Activated CD4-positive, CD25-positive, alpha-beta regulatory T cell treated with anti-CD3 and anti-CD28 coated beads, Interleukin-2, amount 50 U/mL, for 72 hours (primary cell): ENCODE results near the gene INO80C.
A peak's percentile ranks its signal among the peaks of the same experiment; 100 is the strongest.

Source experiments
- DNase-seq: peaks from one replicate; pipeline ENCODE4 v3.0.0; 2021

INO80C gene, protein sequence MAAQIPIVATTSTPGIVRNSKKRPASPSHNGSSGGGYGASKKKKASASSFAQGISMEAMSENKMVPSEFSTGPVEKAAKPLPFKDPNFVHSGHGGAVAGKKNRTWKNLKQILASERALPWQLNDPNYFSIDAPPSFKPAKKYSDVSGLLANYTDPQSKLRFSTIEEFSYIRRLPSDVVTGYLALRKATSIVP

DNA sequence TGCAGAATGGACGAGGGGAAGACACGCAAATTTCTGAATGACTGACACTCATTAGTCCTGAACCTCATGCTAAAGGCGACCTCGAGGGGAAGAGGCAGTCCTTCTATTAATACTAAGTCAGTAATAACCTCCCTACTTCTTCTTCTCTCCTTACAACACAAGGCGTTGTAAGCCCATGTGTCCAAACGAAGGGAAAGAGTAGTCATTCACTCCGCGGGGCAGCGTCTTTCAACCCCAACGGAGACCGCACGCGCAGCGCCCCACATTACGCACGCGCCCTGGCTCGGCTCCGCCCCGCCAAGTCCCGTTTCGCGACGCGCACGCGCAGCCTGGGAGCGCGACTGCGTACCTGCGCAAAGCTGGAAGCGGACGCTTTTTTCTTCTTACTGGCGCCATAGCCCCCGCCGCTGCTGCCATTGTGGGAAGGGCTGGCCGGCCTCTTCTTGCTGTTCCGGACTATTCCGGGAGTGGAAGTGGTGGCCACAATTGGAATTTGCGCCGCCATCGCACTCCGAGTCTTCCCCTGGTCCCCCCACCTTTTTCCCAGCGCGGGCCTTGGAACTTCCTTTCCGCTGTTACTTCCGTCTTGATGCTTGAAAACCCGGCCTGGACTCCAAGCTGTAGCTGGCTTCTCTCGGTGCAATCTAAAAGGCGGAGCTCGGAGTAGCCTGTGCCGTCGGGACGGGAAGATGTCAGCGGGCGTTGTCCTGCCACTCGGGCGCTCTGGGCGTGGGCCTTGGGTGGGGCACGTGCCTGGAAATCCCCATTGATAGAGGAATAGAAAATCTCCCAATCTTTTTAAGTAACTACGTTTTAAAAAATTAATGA, at the start of gene INO80C:
TSS of gene INO80C (minus strand) at position 591 of the 828 bp plus-strand sequence. CDS start at position 505, 86 bp downstream.
- DNase-seq, result peak; percentile 94

- no peak for DNase-seq
These were observed 49.3 kb upstream of the INO80C start for GRCh38 chr18:35547008-35547605.

GRCh38 chr18:35542356-35542755, 44.6 kb upstream of the INO80C start:
- DNase-seq, result no peak

DNA sequence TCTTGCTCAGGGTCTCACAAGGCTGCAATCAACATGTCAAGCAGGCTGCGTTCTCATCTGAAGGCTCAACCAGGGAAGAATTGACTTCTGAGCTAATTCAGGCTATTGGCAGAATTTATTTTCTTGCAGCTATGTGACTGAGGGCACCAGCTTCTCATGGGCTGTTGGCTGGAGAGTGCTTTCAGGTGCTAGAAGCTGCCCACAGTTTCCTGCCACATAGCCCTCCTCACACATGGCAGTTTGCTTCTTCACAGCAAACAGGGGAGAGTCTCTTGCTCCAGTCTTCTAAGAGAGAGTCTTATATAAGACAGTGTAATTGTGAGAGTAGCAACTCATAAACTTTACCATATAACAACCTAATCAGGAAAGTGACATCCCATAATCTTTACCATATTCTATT, 37.5 kb upstream of the INO80C start:
- no peak for DNase-seq

DNA sequence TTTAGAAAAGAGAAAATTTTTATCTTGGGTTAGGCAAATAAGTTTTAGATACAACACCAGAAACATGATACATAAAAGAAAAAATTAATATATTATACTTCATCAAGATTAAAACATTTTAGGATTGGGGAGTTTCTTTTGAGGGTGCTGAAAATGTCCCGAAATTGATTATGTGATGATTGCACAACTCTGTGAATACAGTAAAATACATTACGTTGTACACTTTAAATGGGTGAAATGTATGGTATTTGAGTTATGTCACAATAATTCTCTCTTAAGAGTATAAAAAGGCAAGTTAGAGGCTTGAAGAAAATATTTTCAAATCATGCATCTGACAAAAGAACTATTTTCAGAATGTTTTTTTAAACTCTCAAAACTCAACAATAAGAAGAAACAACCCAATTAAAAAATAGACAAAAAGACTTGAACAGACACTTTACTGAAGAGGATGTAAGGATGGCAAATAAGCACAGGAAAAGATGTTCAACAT, 36.2 kb upstream of the INO80C start:
- no peak for DNase-seq

- DNase-seq, result no peak
These were observed 31.1 kb upstream of the INO80C start for GRCh38 chr18:35528749-35529274.

GRCh38 chr18:35526495-35527059, 28.8 kb upstream of the INO80C start:
- DNase-seq, result no peak

GRCh38 chr18:35525795-35526494, 28.2 kb upstream of the INO80C start:
- DNase-seq, result no peak

DNA sequence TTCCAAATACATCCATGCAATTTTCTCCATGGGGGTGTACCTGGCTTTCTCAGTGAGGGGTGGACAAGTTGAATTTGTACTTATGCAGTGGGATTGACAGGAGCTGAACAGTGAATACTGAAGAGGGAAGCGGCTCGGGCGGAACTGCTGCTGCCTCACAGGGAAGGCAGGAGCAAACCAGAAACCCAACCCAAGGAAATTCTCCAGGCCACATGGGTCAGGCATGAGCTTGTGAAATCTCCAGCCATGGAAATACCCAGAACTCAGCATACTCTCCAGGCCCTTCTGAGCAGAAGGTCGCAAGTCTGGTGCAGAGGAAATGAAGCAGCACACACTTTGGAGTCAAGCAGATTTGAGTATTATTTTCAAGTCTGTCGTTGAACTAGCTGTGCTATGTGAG, 26.5 kb upstream of the INO80C start:
- no peak for DNase-seq

DNA sequence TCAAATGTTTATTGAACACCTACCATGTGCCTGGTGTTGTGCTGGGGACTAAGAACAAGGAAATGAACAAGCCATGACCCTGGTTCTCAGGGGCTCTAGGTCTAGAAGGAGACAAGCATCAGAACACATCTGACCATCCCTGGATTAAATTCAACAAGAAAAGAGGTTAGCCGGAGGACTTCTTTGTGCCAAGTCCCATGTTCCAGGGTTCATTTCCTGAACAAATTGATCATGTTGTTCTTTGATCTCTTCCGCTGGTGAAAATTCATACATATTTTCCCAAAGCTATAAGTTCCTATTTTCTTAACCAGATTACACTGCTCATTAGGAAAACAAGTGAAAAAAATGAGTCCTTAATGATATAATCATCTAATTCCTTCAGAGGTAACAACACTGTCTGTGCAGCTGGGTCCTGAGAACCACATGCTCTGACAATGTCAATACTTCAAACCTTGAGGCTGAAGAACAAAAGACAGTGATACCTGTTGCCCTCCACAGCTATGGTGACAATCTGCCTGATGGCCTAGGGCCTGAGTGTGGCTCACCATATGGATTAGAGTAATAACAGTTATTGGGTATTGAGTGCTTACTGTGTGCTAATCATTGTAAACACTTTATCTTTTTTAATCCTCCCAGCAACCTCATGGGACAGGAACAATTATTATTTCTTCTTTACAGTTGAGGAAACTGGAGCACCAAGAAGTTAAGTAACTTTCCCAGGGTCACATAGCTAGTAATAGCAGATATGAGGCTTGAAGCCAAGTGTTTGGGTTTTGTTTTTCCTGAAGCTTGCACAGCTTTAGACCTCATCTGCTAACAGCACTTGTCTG, 24.6 kb upstream of the INO80C start:
- no peak for DNase-seq

- DNase-seq, result no peak
These were observed 23.4 kb upstream of the INO80C start for GRCh38 chr18:35521133-35521532.

DNA sequence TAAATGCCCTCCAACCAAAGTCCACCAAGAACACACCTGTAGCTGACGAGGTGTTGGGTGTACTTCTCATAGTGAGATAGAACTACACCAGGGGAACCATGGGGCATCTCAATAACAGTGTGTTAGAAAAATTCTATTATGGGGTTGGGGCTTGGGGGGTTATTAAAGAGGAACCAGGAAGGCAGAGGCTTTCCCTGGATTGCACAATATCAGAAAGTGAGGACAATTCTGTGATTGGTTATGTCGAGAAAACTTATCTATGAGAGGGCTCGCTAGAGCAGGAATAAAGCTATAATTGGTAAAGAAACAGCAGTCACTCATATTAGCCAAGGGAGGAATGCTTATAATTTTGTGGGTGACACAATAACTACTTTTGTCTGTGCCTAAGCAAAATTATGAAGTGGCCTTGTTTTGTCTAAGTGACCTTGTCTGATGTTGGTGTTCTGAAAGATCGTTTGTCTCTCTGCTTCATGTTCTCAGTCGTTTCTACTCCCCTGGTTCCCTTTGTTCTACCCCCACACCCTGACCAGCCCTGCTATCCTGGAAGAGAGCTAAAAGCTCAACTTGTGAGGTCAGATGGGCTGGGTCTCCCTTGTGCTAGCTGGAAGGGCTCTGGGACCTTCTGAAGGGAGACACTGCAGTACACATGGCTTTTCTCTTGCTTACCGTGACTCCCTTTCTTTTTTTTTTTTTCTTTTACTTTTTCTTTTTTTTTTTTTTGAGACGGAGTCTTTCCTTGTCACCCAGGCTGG, 21.6 kb upstream of the INO80C start:
- DNase-seq, result no peak

DNA sequence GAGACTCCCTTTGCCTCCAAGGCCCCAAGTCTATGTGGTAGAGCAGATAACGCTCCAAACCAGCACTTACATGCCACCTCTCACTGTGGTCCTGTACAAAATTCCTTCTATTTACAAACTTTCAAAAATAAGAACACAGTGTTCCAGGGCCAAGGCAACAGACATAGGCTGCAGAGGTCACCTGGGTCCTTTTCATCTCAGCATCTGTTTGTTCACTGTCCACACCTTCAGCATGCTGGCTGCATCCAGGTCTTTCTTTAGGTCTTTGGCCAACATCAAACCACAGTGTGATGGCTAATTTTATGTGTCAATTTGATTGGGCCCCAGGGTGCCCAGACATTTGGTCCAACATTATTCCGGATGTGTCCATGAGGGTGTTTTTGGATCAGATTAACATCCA, 20.0 kb upstream of the INO80C start:
- DNase-seq, result no peak

- no peak for DNase-seq
These were observed 19.0 kb upstream of the INO80C start for GRCh38 chr18:35516789-35517188.

DNA sequence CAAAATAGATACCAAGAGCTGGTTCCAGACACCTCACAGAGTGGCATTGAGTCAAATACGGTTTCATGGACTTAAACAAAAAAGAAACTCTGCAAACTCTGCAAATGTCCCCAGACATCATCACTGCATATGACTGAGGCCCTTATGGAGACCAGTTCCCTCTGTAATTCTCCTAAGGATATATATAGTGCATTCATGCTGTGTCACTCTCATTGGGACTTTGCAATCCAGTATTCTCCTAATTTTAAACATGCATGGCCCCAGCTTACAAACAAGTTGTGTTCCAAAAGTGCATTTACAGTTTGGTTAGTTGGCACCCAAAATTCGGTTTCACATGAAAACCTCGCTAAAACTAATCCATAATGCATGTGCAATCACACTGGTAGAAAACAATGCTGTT, 18.6 kb upstream of the INO80C start:
- DNase-seq, result no peak

GRCh38 chr18:35515460-35516130, 17.8 kb upstream of the INO80C start:
- no peak for DNase-seq

DNA sequence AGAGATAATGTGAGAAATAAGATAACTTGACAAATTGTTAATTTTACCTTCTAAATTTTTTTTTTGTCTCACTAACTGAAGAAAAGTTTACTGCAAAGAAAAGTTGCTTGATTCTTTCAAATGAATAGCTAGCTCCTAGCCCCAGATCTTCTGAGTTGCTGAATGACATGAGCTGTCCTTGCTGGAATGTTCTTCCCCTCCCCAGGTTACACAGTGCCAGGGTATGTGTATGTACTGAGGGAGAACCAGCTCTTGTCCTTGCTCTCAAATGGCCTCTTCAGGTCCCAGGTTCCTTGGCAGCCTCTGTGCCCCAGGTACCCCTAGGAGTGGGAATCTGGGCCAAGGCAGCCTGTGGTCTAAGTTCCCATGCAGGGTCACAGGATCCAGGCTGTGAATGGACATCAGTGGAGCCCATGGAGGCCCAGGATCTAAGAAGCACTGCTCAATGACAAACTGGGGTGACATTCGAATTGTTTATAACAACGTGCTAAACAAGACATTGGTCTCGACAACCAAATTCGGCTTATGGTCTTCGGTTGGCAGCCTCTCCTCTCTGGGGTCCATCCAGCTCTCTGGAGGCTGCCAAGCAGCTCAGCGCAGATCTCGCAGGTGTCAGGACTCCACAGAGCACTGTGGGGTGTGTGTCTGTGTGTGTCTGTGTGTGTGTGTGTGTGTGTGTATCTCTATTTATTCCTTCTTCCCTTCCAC, 17.1 kb upstream of the INO80C start:
- DNase-seq, result no peak

- DNase-seq, result no peak
These were observed 16.5 kb upstream of the INO80C start for GRCh38 chr18:35514283-35514682.

GRCh38 chr18:35513181-35513936, 15.6 kb upstream of the INO80C start:
- no peak for DNase-seq
